HEK293 (cell line): ENCODE results near the gene TMEM179B.

Source experiments
- CTCF ChIA-PET: fragments of 350-600 bp; formaldehyde crosslinking; extraction: SDS; loops from one replicate; lab custom pipeline; 2021; ENCODE audit warnings: antibody characterized with exemption; lab: Yijun Ruan, JAX
- POLR2A ChIA-PET: fragments of 300-600 bp; formaldehyde crosslinking; extraction: SDS; loops from one replicate; lab custom pipeline; 2020; ENCODE audit warnings: antibody characterized with exemption, inconsistent platforms; lab: Yijun Ruan, JAX
- H3K27ac ChIP-seq: fragments of 200-500 bp; sonication (Bioruptor generic); 2 replicates; pipeline ENCODE4 v1.5.1; 2014; ENCODE audit warnings: low read depth, low read length, control low read depth, inconsistent platforms; ENCODE audit errors: extremely low read depth
- H3K36me3 ChIP-seq, 2 experiments: fragments of 200-500 bp in 1 of 2; sonication (Bioruptor generic) in 1 of 2; 1 replicate in 1 of 2; 2 replicates in 1 of 2; pipeline ENCODE4 v1.5.1; 2014 to 2017; ENCODE audit warnings: inconsistent platforms in 2 of 2, low read length in 2 of 2; ENCODE audit not compliant: control insufficient read depth in 2 of 2, insufficient read depth in 1 of 2
- H3K4me1 ChIP-seq: fragments of 200-500 bp; sonication (Bioruptor generic); 2 replicates; pipeline ENCODE4 v1.5.1; 2014; ENCODE audit warnings: mild to moderate bottlenecking, low read length, inconsistent platforms; ENCODE audit not compliant: control insufficient read depth, insufficient read depth
- H3K4me3 ChIP-seq: 2 replicates; pipeline ENCODE4 v1.5.1; 2011; ENCODE audit warnings: low read depth, mild to moderate bottlenecking, control low read depth, low read length, moderate library complexity
- H3K9me3 ChIP-seq: fragments of 200-500 bp; sonication (Bioruptor generic); 2 replicates; pipeline ENCODE4 v1.5.1; 2014; ENCODE audit warnings: low read depth, low read length, inconsistent platforms; ENCODE audit not compliant: control insufficient read depth, insufficient read depth
- GLIS2 ChIP-seq: fragments of 450-650 bp; formaldehyde crosslinking; IDR thresholded peaks from 2 replicates; pipeline ENCODE4 v1.5.1; 2016; ENCODE audit warnings: missing biosample characterization, missing genetic modification characterization
- KLF10 ChIP-seq: fragments of 450-650 bp; IDR thresholded peaks from 2 replicates; pipeline ENCODE4 v1.5.1; 2018; ENCODE audit warnings: missing biosample characterization, mild to moderate bottlenecking, missing genetic modification characterization
- PRDM1 ChIP-seq: fragments of 450-650 bp; formaldehyde crosslinking; IDR thresholded peaks from 2 replicates; pipeline ENCODE4; 2016; ENCODE audit warnings: missing biosample characterization, missing genetic modification characterization
- PRDM4 ChIP-seq: fragments of 450-650 bp; formaldehyde crosslinking; IDR thresholded peaks from 2 replicates; pipeline ENCODE4 v1.5.1; 2017; ENCODE audit warnings: missing biosample characterization, missing genetic modification characterization
- ZBTB17 ChIP-seq: fragments of 450-650 bp; formaldehyde crosslinking; IDR thresholded peaks from 2 replicates; pipeline ENCODE4 v1.5.1; 2016; ENCODE audit warnings: missing biosample characterization, missing genetic modification characterization
- ZFP37 ChIP-seq: fragments of 450-650 bp; formaldehyde crosslinking; IDR thresholded peaks from 2 replicates; pipeline ENCODE4 v1.5.1; 2016; ENCODE audit warnings: missing biosample characterization, missing genetic modification characterization
- ZNF140 ChIP-seq: fragments of 450-650 bp; formaldehyde crosslinking; IDR thresholded peaks from 2 replicates; pipeline ENCODE4 v1.5.1; 2016; ENCODE audit warnings: missing biosample characterization, missing genetic modification characterization
- ZNF169 ChIP-seq: fragments of 450-650 bp; formaldehyde crosslinking; IDR thresholded peaks from 2 replicates; pipeline ENCODE4 v1.5.1; 2016; ENCODE audit warnings: missing biosample characterization, missing genetic modification characterization
- ZNF184 ChIP-seq: fragments of 450-650 bp; IDR thresholded peaks from 2 replicates; pipeline ENCODE4 v1.5.1; 2018; ENCODE audit warnings: missing biosample characterization, mild to moderate bottlenecking, missing genetic modification characterization
- ZNF2 ChIP-seq: fragments of 450-650 bp; formaldehyde crosslinking; IDR thresholded peaks from 2 replicates; pipeline ENCODE4 v1.5.1; 2016; ENCODE audit warnings: missing biosample characterization, missing genetic modification characterization
- ZNF341 ChIP-seq: fragments of 450-650 bp; formaldehyde crosslinking; IDR thresholded peaks from 2 replicates; pipeline ENCODE4; 2016; ENCODE audit warnings: low read depth, missing biosample characterization, missing genetic modification characterization
- ZNF394 ChIP-seq: fragments of 450-650 bp; formaldehyde crosslinking; IDR thresholded peaks from 2 replicates; pipeline ENCODE4 v1.5.1; 2016; ENCODE audit warnings: missing biosample characterization, missing genetic modification characterization, mild to moderate bottlenecking, moderate library complexity, borderline replicate concordance
- ZNF423 ChIP-seq: fragments of 450-650 bp; formaldehyde crosslinking; IDR thresholded peaks from 2 replicates; pipeline ENCODE4 v1.5.1; 2016; ENCODE audit warnings: missing biosample characterization, missing genetic modification characterization
- ZNF514 ChIP-seq: fragments of 450-650 bp; formaldehyde crosslinking; IDR thresholded peaks from 2 replicates; pipeline ENCODE4 v1.5.1; 2016; ENCODE audit warnings: missing biosample characterization, missing genetic modification characterization
- ZNF530 ChIP-seq: fragments of 450-650 bp; formaldehyde crosslinking; IDR thresholded peaks from 2 replicates; pipeline ENCODE4 v1.5.1; 2016; ENCODE audit warnings: low read depth, missing biosample characterization, missing genetic modification characterization
- ZNF571 ChIP-seq: fragments of 450-650 bp; formaldehyde crosslinking; IDR thresholded peaks from 2 replicates; pipeline ENCODE4 v1.5.0; 2017; ENCODE audit warnings: missing biosample characterization, missing genetic modification characterization
- ZNF580 ChIP-seq: fragments of 450-650 bp; formaldehyde crosslinking; IDR thresholded peaks from 2 replicates; pipeline ENCODE4 v1.5.1; 2016; ENCODE audit warnings: missing biosample characterization, missing genetic modification characterization
- ZNF621 ChIP-seq: fragments of 450-650 bp; formaldehyde crosslinking; IDR thresholded peaks from 2 replicates; pipeline ENCODE4 v1.5.1; 2017; ENCODE audit warnings: missing biosample characterization, missing genetic modification characterization
- ZNF629 ChIP-seq: fragments of 450-650 bp; formaldehyde crosslinking; IDR thresholded peaks from 2 replicates; pipeline ENCODE4 v1.5.1; 2017; ENCODE audit warnings: missing biosample characterization, missing genetic modification characterization
- ZNF639 ChIP-seq: fragments of 450-650 bp; formaldehyde crosslinking; IDR thresholded peaks from 2 replicates; pipeline ENCODE4 v1.5.1; 2016; ENCODE audit warnings: missing biosample characterization, missing genetic modification characterization
- ZNF658 ChIP-seq: fragments of 450-650 bp; formaldehyde crosslinking; IDR thresholded peaks from 2 replicates; pipeline ENCODE4; 2016; ENCODE audit warnings: missing biosample characterization, missing genetic modification characterization
- ZNF677 ChIP-seq: fragments of 450-650 bp; IDR thresholded peaks from 2 replicates; pipeline ENCODE4 v1.5.0; 2018; ENCODE audit warnings: missing biosample characterization, mild to moderate bottlenecking, missing genetic modification characterization, moderate library complexity
- ZNF768 ChIP-seq: fragments of 450-650 bp; formaldehyde crosslinking; IDR thresholded peaks from 2 replicates; pipeline ENCODE4 v1.5.1; 2018; ENCODE audit warnings: missing biosample characterization, mild to moderate bottlenecking, missing genetic modification characterization
- ZNF830 ChIP-seq: fragments of 450-650 bp; IDR thresholded peaks from 2 replicates; pipeline ENCODE4 v1.5.0; 2018; ENCODE audit warnings: missing biosample characterization, missing genetic modification characterization, low read depth, mild to moderate bottlenecking, moderate library complexity
- ZXDB ChIP-seq: fragments of 450-650 bp; formaldehyde crosslinking; IDR thresholded peaks from 2 replicates; pipeline ENCODE4 v1.5.1; 2016; ENCODE audit warnings: missing biosample characterization, missing genetic modification characterization
- TF ChIP-seq, protein P1 (sequence below): fragments of 450-650 bp; formaldehyde crosslinking; optimal IDR thresholded peaks from 2 replicates; pipeline ENCODE3; 2016; ENCODE audit warnings: missing biosample characterization, mild to moderate bottlenecking, missing genetic modification characterization
- TF ChIP-seq, protein P2 (sequence below): fragments of 450-650 bp; IDR thresholded peaks from 2 replicates; pipeline ENCODE4 v1.5.1; 2018; ENCODE audit warnings: missing biosample characterization, missing genetic modification characterization

Gene TMEM179B

DNA sequence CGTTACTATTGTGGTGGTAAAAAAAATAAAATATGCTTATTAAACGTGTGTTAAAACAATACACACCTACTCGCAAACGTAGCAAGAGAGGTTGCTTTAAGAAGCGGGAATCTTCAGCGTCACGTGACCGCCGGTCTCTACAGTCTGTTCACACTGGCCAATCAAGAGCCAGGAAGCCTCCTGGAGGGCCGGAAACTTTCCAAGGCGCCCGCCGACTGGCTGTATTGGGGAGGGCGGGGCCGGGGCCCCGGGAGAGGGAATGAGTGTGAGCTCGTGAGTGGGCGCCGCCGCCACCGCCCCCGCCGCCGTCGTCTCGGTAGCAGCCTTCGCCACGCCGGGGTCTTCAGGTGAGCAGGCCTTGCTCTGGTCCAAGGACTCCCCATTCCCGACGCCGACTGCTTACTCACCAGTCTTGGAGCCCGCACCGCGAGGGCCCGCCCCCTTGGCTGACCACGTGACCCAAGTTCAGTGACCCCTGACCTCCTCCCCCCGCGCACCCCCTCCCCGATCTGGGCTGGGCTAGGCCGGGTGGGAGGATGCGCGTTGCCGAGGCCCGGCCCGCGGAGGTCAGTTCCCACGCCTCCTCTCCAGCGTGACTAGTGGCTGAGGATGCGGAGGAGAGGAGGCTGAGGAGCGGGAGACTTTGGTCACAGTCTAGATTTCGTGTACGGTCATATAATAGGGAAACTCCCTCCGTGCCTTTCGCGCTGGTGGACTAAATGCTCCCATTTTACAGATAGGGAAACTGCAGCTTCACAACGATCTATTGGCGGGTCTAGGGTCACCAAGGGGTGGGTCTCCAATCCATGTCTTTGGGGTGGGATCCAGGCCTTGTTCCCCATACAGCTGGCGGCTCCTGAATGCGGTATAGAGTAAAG, 15.8 kb upstream of the TMEM179B start, which contains the start of gene TAF6L (continued):
- TF ChIP-seq ZNF677 (tag by site-specific recombination) (no peak), ZNF423 (tag by site-specific recombination) (no peak), ZNF184 (tag by site-specific recombination) (no peak), PRDM4 (tag by site-specific recombination) (peak; percentile 24; the same call in 1 of the 2 replicates), PRDM1 (no peak), ZNF530 (tag by site-specific recombination) (no peak), ZXDB (tag by site-specific recombination) (peak; percentile 69; the same call in 1 of the 2 replicates), ZBTB17 (peak; percentile 71), ZNF580 (peak; percentile 70), ZNF341 (tag by site-specific recombination) (peak; percentile 51; the same call in 1 of the 2 replicates), GLIS2 (tag by site-specific recombination) (peak; percentile 84)

GRCh38 chr11:62774407-62774806, 12.8 kb upstream of the TMEM179B start:
- TF ChIP-seq ZNF571 = no peak
- TF ChIP-seq ZNF768 = no peak
- TF ChIP-seq ZNF514 (tag by site-specific recombination) = no peak
- TF ChIP-seq ZNF621 (tag by site-specific recombination) = no peak
- TF ChIP-seq ZFP37 = no peak
- TF ChIP-seq ZNF658 = no peak
- TF ChIP-seq ZNF639 (tag by site-specific recombination) = no peak
- TF ChIP-seq KLF10 (tag by site-specific recombination) = no peak
- TF ChIP-seq, protein P1, sequence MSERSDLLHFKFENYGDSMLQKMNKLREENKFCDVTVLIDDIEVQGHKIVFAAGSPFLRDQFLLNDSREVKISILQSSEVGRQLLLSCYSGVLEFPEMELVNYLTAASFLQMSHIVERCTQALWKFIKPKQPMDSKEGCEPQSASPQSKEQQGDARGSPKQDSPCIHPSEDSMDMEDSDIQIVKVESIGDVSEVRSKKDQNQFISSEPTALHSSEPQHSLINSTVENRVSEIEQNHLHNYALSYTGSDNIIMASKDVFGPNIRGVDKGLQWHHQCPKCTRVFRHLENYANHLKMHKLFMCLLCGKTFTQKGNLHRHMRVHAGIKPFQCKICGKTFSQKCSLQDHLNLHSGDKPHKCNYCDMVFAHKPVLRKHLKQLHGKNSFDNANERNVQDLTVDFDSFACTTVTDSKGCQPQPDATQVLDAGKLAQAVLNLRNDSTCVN (tag by site-specific recombination) = no peak
- TF ChIP-seq ZNF169 (tag by site-specific recombination) = no peak
- no peak for TF ChIP-seq ZNF830
- TF ChIP-seq ZNF629 (tag by site-specific recombination) = no peak
- no peak for TF ChIP-seq ZNF2
- no peak for TF ChIP-seq ZNF140 (tag by site-specific recombination)
- no peak for TF ChIP-seq ZNF394
- TF ChIP-seq, protein P2, sequence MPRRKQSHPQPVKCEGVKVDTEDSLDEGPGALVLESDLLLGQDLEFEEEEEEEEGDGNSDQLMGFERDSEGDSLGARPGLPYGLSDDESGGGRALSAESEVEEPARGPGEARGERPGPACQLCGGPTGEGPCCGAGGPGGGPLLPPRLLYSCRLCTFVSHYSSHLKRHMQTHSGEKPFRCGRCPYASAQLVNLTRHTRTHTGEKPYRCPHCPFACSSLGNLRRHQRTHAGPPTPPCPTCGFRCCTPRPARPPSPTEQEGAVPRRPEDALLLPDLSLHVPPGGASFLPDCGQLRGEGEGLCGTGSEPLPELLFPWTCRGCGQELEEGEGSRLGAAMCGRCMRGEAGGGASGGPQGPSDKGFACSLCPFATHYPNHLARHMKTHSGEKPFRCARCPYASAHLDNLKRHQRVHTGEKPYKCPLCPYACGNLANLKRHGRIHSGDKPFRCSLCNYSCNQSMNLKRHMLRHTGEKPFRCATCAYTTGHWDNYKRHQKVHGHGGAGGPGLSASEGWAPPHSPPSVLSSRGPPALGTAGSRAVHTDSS (tag by site-specific recombination) = no peak
- H3K27ac ChIP-seq = no peak overlapping the region
- H3K4me3 ChIP-seq = no peak overlapping the region
- no peaks in the 10 kb centered on the region for H3K4me1 ChIP-seq
- H3K36me3 ChIP-seq = peaks cover 0 to 44% of the 10 kb centered on the region in 2 experiments; a peak in 2 of 3 replicates
- CTCF ChIA-PET = interaction anchor here (0.5 to 5.0 kb wide), 2 partner anchors 12 to 102 kb away, joined by 3 to 45 read pairs; partner anchors contain the start of gene TMEM179B
- POLR2A ChIA-PET = interaction anchor here (0.6 to 1.7 kb wide), 5 partner anchors 12 to 116 kb away, joined by 3 to 7 read pairs (median 3); partner anchors contain the start of genes C11orf98, CSKMT and POLR2G
- H3K9me3 ChIP-seq = no peaks in the 10 kb centered on the region
